Left renal cortex interstitium (tissue), 4 donors: ENCODE data around the gene MAP3K4. TPM values are rescaled to one million over a fixed set of nuclear protein-coding genes. Genes with fewer than 3 reads are reported as not detected.

Source experiments
- DNase-seq, 4 donors: peaks; one replicate each; pipeline ENCODE4 v3.0.0-alpha.2; 2013; ENCODE audit warnings: low read depth in 4 of 4, low spot score in 2 of 4, missing footprints in 1 of 4
- polyA plus RNA-seq, 4 donors: library from polyadenylated mRNA; unstranded; fragments of 120-200 nt; gene quantifications; one replicate each; pipeline ENCODE4 v1.2.1, GENCODE V29; 2013; ENCODE audit not compliant: insufficient read length in 4 of 4

MAP3K4 gene
- polyA plus RNA-seq, 4 donors: 25.2 to 47.2 (median 39.5) TPM

GRCh38 chr6:161163466-161164181, 172.1 kb downstream of the MAP3K4 start:
- no peak for DNase-seq

- no peak for DNase-seq
These were observed 172.6 kb downstream of the MAP3K4 start for GRCh38 chr6:161164182-161164625.

- DNase-seq: no peak
These were observed 174.6 kb downstream of the MAP3K4 start for GRCh38 chr6:161166176-161166575.

GRCh38 chr6:161166677-161167076, 175.1 kb downstream of the MAP3K4 start:
- no peak for DNase-seq
